NCI-H1436 (cell line): Measurements from ENCODE around the gene FOXD2.
A peak's percentile ranks its signal among the peaks of the same experiment; 100 is the strongest.

ENCODE experiments used
- DNase-seq: peaks from one replicate; lab custom pipeline; 2025; lab: John Stamatoyannopoulos, UW

The FOXD2 gene

GRCh38 chr1:47417170-47418044, 20.4 kb upstream of the FOXD2 start:
- no peak for DNase-seq

GRCh38 chr1:47418122-47418521, 19.7 kb upstream of the FOXD2 start:
- no peak for DNase-seq

GRCh38 chr1:47418681-47419325, 19.0 kb upstream of the FOXD2 start:
- DNase-seq: no peak

- no peak for DNase-seq
These were observed 17.3 kb upstream of the FOXD2 start for GRCh38 chr1:47420547-47420946.

GRCh38 chr1:47423872-47424271, 14.0 kb upstream of the FOXD2 start:
- no peak for DNase-seq

- DNase-seq: peak; percentile 28
These were observed 13.4 kb upstream of the FOXD2 start for GRCh38 chr1:47424336-47424982.

GRCh38 chr1:47431534-47431933, 6.3 kb upstream of the FOXD2 start:
- DNase-seq: no peak

- DNase-seq: no peak
These were observed 5.5 kb upstream of the FOXD2 start for GRCh38 chr1:47432071-47433036.

GRCh38 chr1:47433037-47433421, 4.8 kb upstream of the FOXD2 start:
- no peak for DNase-seq

GRCh38 chr1:47433477-47434050, 4.3 kb upstream of the FOXD2 start:
- DNase-seq: no peak

GRCh38 chr1:47434051-47434842, 3.6 kb upstream of the FOXD2 start:
- DNase-seq: no peak

- DNase-seq: no peak
These were observed 2.1 kb upstream of the FOXD2 start for GRCh38 chr1:47435506-47436303.

GRCh38 chr1:47436304-47436978, 1.4 kb upstream of the FOXD2 start:
- DNase-seq: peak; percentile 70

GRCh38 chr1:47436979-47437446, 831 bp upstream of the FOXD2 start:
- DNase-seq: no peak

GRCh38 chr1:47438165-47439016, 547 bp downstream of the FOXD2 start:
- DNase-seq: no peak

- no peak for DNase-seq
These were observed 1.4 kb downstream of the FOXD2 start for GRCh38 chr1:47439017-47439818.
